GM12878 (cell line): ENCODE measurements around the gene NTM. TPM values are rescaled to one million over a fixed set of nuclear protein-coding genes. Genes with fewer than 3 reads are reported as not detected.

Source experiments
- ATAC-seq: fragments of 200-7000 bp; cut with Tn5 transposase; 3 replicates; pipeline ENCODE4 v1.9.1; 2020; ENCODE audit warnings: mild to moderate bottlenecking, moderate library complexity
- BruUV-seq: library from RNA; stranded (reverse); fragments of 400-500 nt; replicated peaks from 2 replicates; lab custom pipeline; 2021; lab: Mats Ljungman, UMichigan
- CTCF ChIA-PET: fragments of 300-600 bp; sonication (Branson Sonifier 250); formaldehyde crosslinking; extraction: SDS; loops from one replicate; lab custom pipeline; 2021; ENCODE audit warnings: inconsistent platforms; lab: Yijun Ruan, JAX
- POLR2A ChIA-PET: fragments of 350-600 bp; formaldehyde crosslinking; extraction: SDS; loops from one replicate; lab custom pipeline; 2021; ENCODE audit warnings: inconsistent platforms; lab: Charles Lee
- RAD21 ChIA-PET: fragments of 300-600 bp; sonication (Branson Sonifier 250); formaldehyde crosslinking; loops from one replicate; lab custom pipeline; 2023; ENCODE audit warnings: antibody characterized with exemption; ENCODE audit not compliant: unreplicated experiment; lab: Charles Lee
- SMC1A ChIA-PET: fragments of 300-600 bp; sonication (Branson Sonifier 250); formaldehyde crosslinking; loops from one replicate; lab custom pipeline; 2023; ENCODE audit not compliant: unreplicated experiment, uncharacterized antibody; lab: Charles Lee
- DNase-seq: peaks from one replicate; pipeline ENCODE4 v3.0.0-alpha.2; 2011; ENCODE audit warnings: low read depth, low spot score
- FAIRE-seq: peaks from 3 replicates; lab custom pipeline; 2011; peaks lifted over from hg19 to GRCh38; lab: Jason Lieb, UNC
- H2AFZ ChIP-seq: 2 replicates; pipeline ENCODE4 v1.6.0; 2011; ENCODE audit warnings: low read depth, low read length, control low read depth; ENCODE audit not compliant: control insufficient read depth
- H3K27ac ChIP-seq: 2 replicates; pipeline ENCODE4 v1.5.1; 2011; ENCODE audit warnings: control low read depth; ENCODE audit not compliant: control insufficient read depth, insufficient read depth
- H3K27me3 ChIP-seq, 2 experiments: replicated peaks in 1 of 2; 2 replicates each; pipeline versions ENCODE4 v1.6.0 to v1.6.1; 2011; ENCODE audit warnings: low read length in 1 of 2; ENCODE audit not compliant: control insufficient read depth in 2 of 2, insufficient read depth in 2 of 2
- H3K36me3 ChIP-seq, 2 experiments: 2 replicates each; pipeline ENCODE4 v1.5.1; 2011; ENCODE audit warnings: low read length in 1 of 2; ENCODE audit not compliant: control insufficient read depth in 2 of 2, insufficient read depth in 2 of 2
- H3K4me1 ChIP-seq: 2 replicates; pipeline ENCODE4 v1.6.1; 2011; ENCODE audit warnings: mild to moderate bottlenecking, low read length, moderate library complexity, mixed read lengths; ENCODE audit not compliant: control insufficient read depth, insufficient read depth
- H3K4me2 ChIP-seq: 2 replicates; pipeline ENCODE4 v1.6.0; 2011; ENCODE audit warnings: control low read depth; ENCODE audit not compliant: control insufficient read depth, insufficient read depth
- H3K4me3 ChIP-seq: fragments of 200-600 bp; sonication (generic); 2 replicates; pipeline ENCODE4 v1.5.1; 2016
- H3K79me2 ChIP-seq: 2 replicates; pipeline ENCODE4 v1.6.0; 2011; ENCODE audit warnings: low read length; ENCODE audit not compliant: control insufficient read depth, insufficient read depth
- H3K9ac ChIP-seq: 2 replicates; pipeline ENCODE4 v1.8.0; 2011; ENCODE audit warnings: low read length, control low read depth, mixed read lengths; ENCODE audit not compliant: control insufficient read depth, insufficient read depth
- H3K9me3 ChIP-seq: replicated peaks from 3 replicates; pipeline ENCODE4 v1.5.1; 2011; ENCODE audit warnings: mild to moderate bottlenecking, low read length; ENCODE audit not compliant: control insufficient read depth, insufficient read depth
- H4K20me1 ChIP-seq: 2 replicates; pipeline ENCODE4 v1.6.0; 2011; ENCODE audit not compliant: control insufficient read depth, insufficient read depth
- CEBPZ ChIP-seq: fragments of 150-350 bp; IDR thresholded peaks from 2 replicates; pipeline ENCODE4 v1.6.1; 2016; ENCODE audit warnings: low read depth, low read length
- CREM ChIP-seq: IDR thresholded peaks from 2 replicates; pipeline ENCODE4 v1.6.1; 2014; ENCODE audit warnings: antibody characterized with exemption, low read depth
- EGR1 ChIP-seq, 2 experiments: IDR thresholded peaks; 1 replicate in 1 of 2; 2 replicates in 1 of 2; pipeline ENCODE4 v1.6.1; 2011 to 2012; ENCODE audit warnings: low read depth in 2 of 2, low read length in 2 of 2, borderline replicate concordance in 1 of 2, mild to moderate bottlenecking in 1 of 2, moderate library complexity in 1 of 2
- JUND ChIP-seq: IDR thresholded peaks from 2 replicates; pipeline ENCODE4 v1.6.1; 2012; ENCODE audit warnings: low read depth, mild to moderate bottlenecking, low read length, improper control_type of control experiment, moderate library complexity
- MTA3 ChIP-seq: IDR thresholded peaks from 2 replicates; pipeline ENCODE4 v1.6.1; 2012; ENCODE audit warnings: low read length, inconsistent platforms, borderline replicate concordance
- NBN ChIP-seq: fragments of 450-650 bp; IDR thresholded peaks from 2 replicates; pipeline ENCODE4 v1.6.1; 2016
- NFXL1 ChIP-seq: fragments of 450-650 bp; IDR thresholded peaks from 2 replicates; pipeline ENCODE4 v1.6.1; 2017; ENCODE audit warnings: antibody characterized with exemption, mild to moderate bottlenecking, borderline replicate concordance
- PAX5 ChIP-seq: IDR thresholded peaks from 2 replicates; pipeline ENCODE4 v1.6.1; 2011; ENCODE audit warnings: low read depth, low read length, borderline replicate concordance
- REST ChIP-seq: IDR thresholded peaks from 2 replicates; pipeline ENCODE4 v1.6.1; 2012; ENCODE audit warnings: mild to moderate bottlenecking, low read depth, low read length
- SREBF1 ChIP-seq: IDR thresholded peaks from 2 replicates; pipeline ENCODE4 v1.6.1; 2012; ENCODE audit warnings: mild to moderate bottlenecking, low read length
- USF1 ChIP-seq: IDR thresholded peaks from 2 replicates; pipeline ENCODE4 v1.6.1; 2011; ENCODE audit warnings: borderline replicate concordance, low read depth, mild to moderate bottlenecking, moderate library complexity, mixed read lengths, low read length; ENCODE audit not compliant: insufficient read depth; ENCODE audit errors: extremely low read length
- ZBTB11 ChIP-seq: fragments of 450-650 bp; formaldehyde crosslinking; IDR thresholded peaks from 2 replicates; pipeline ENCODE4 v1.5.0; 2022; ENCODE audit warnings: mild to moderate bottlenecking, missing genetic modification characterization
- ZNF384 ChIP-seq: IDR thresholded peaks from 2 replicates; pipeline ENCODE4 v1.6.1; 2012; ENCODE audit warnings: low read depth, mild to moderate bottlenecking, low read length, improper control_type of control experiment, borderline replicate concordance
- WGBS: methylation state at CpG from one replicate; pipeline ENCODE4 v1.1.6; 2016; ENCODE audit warnings: low lambda C conversion rate; ENCODE audit not compliant: insufficient replicate concordance, insufficient coverage; ENCODE audit errors: missing lambda C conversion rate; 5-methylcytosine and 5-hydroxymethylcytosine counted together
- in situ Hi-C: fragments of 300-500 bp; cut with MboI; formaldehyde crosslinking; loops from 9 replicates; pipeline ENCODE4 v1.14.3; 2018; ENCODE audit warnings: mixed read lengths
- intact Hi-C: fragments of 100-400 bp; cut with micrococcal nuclease; formaldehyde crosslinking; loops from one replicate; pipeline ENCODE4 v1.14.2; 2022; ENCODE audit not compliant: unreplicated experiment
- polyA plus RNA-seq, 11 experiments: library from polyadenylated mRNA; depleted of rRNA in 4 of 11; unstranded in 6 of 11; stranded (reverse) in 5 of 11; fragments of >200 nt; fragmentation: Nextera tagmentation in 4 of 11; fragmentation: Illumina TruSeq in 1 of 11; extraction: Ambion mirVana in 4 of 11; extraction: Trizol in 1 of 11; gene quantifications; 1 replicate in 1 of 11; 2 replicates in 10 of 11; pipeline versions ENCODE4 v1.2.1 to v1.2.3, GENCODE V29; 2011 to 2016; ENCODE audit warnings: inconsistent platforms in 2 of 11, missing spikeins in 2 of 11, low read depth in 1 of 11
- total RNA-seq, 4 experiments: library from RNA; depleted of rRNA in 3 of 4; stranded (reverse); fragments of >200 nt in 3 of 4; fragmentation: Illumina TruSeq in 1 of 4; extraction: Trizol in 1 of 4; gene quantifications; 2 replicates each; pipeline versions ENCODE4 v1.2.1 to v1.2.3, GENCODE V29; 2013 to 2021

NTM gene
- total and polyA plus RNA-seq, 10 of the 15 experiments (the other 5 are each of a cell fraction or from before 2014, with no cell fraction given): not detected

- no TSS peak for BruUV-seq
- Histone ChIP-seq H2AFZ (no peak overlapping the region), H3K4me3 (no peak overlapping the region), H4K20me1 (no peaks in the 10 kb centered on the region), H3K27me3 (peaks cover 2 to 3% of the 10 kb centered on the region in 2 experiments; a peak in 2 of 4 replicates), H3K36me3 (no peaks in the 10 kb centered on the region), H3K9ac (no peak overlapping the region), H3K79me2 (no peaks in the 10 kb centered on the region), H3K9me3 (no peaks in the 10 kb centered on the region), H3K27ac (no peak overlapping the region), H3K4me1 (no peaks in the 10 kb centered on the region), H3K4me2 (no peak overlapping the region)
- FAIRE-seq (no peak), DNase-seq (no peak), ATAC-seq (no peak)
- ChIA-PET POLR2A (no interaction called here), SMC1A (interaction anchor here (1.1 kb wide), 2 partner anchors 17 to 137 kb away, joined by 3 to 6 read pairs; no protein-coding TSS in a partner anchor), RAD21 (no interaction called here), CTCF (interaction anchor here (1.7 kb wide), 1 partner anchor 15 kb away, joined by 4 read pairs; no protein-coding TSS in a partner anchor)
- 25% methylated on average over 4 of the region's 4 CpGs for WGBS
- intact Hi-C loops: no loop called here
- in situ Hi-C loops: no loop called here
- TF ChIP-seq NFXL1 (no peak), JUND (no peak), REST (no peak), ZBTB11 (CRISPR knock-in tag) (no peak), NBN (no peak), CREM (no peak), ZNF384 (no peak), PAX5 (no peak), SREBF1 (no peak), EGR1 (IDR thresholded peaks at IDR 0.05; ENCODE audit: borderline replicate concordance in 1 of 2, low read depth in 2 of 2, low read length in 2 of 2) (no peak), USF1 (no peak), CEBPZ (no peak), MTA3 (no peak)
Observed at GRCh38 chr11:132263875-132264274, 893.5 kb downstream of the NTM start.
